Activated naive CD4-positive, alpha-beta T cell treated with anti-CD3 and anti-CD28 coated beads, Interleukin-2, amount 50 U/mL, for 72 hours (primary cell): ENCODE measurements around the gene SGCB. TPM values are rescaled to one million over a fixed set of nuclear protein-coding genes. Genes with fewer than 3 reads are reported as not detected.

Experiments used
- ATAC-seq, 2 donors: fragments of 150-1000 bp; cut with Tn5 transposase; 2 replicates each; pipeline ENCODE4 v1.10.0; 2021; ENCODE audit warnings: mild to moderate bottlenecking in 2 of 2, moderate library complexity in 2 of 2
- DNase-seq, 2 donors: peaks; one replicate each; pipeline ENCODE4 v3.0.0; 2021 to 2022; ENCODE audit warnings: low spot score in 2 of 2
- H3K27ac Mint-ChIP-seq, 2 donors: one replicate each; pipeline ENCODE4 v1.8.0; 2022; ENCODE audit warnings: mild to moderate bottlenecking in 2 of 2, mixed read lengths in 2 of 2
- H3K36me3 Mint-ChIP-seq, 2 donors: one replicate each; pipeline ENCODE4 v1.8.0; 2022; ENCODE audit warnings: mixed read lengths in 2 of 2
- H3K9me3 Mint-ChIP-seq, 2 donors: one replicate each; pipeline ENCODE4 v1.8.0; 2022; ENCODE audit warnings: mixed read lengths in 2 of 2
- total RNA-seq, 2 donors: library from RNA; stranded (reverse); gene quantifications; one replicate each; pipeline ENCODE4 v1.2.3, GENCODE V29; 2022

Gene SGCB
- total RNA-seq, 2 donors from 2014 or later = 10.5 to 12.1 TPM

- no peak overlapping the region for H3K27ac Mint-ChIP-seq
- no peaks in the 10 kb centered on the region for H3K9me3 Mint-ChIP-seq
- DNase-seq = no peak
- no peak for ATAC-seq
- H3K36me3 Mint-ChIP-seq = no peaks in the 10 kb centered on the region
Measured at GRCh38 chr4:51998837-51999236, 39.3 kb downstream of the SGCB start.

- DNase-seq = no peak
- H3K27ac Mint-ChIP-seq = no peak overlapping the region
- ATAC-seq = no peak
- no peaks in the 10 kb centered on the region for H3K36me3 Mint-ChIP-seq
- no peaks in the 10 kb centered on the region for H3K9me3 Mint-ChIP-seq
Measured at GRCh38 chr4:51997647-51998046, 40.5 kb downstream of the SGCB start.

DNA sequence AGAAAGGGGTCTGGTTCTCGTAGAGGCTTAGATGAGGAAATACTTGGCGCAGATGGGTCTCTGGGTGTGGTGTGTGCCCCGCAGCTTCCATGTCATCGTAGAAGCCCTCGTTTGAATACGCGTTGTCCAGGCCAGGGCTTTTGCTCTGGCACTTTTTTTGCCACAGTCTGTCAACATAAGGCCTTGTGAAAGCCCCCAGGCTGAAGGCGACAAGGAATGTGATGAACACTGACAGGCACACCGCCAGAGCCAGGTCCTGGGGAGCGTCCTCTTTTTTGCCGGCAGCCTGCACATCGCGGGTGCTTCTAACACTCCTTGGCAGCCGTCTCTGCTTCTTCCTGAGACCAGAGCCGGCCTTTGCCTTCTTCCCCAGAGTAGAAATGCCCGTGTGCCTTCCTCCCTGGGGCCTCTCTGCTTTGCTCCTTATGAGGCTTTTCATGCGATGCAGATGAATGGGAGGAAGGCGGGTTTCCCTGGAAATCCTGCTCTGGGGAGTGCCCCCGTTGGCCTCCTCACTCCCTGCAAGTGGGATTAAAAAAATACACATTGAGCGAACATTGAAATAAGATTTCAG, 42.4 kb downstream of the SGCB start:
- peaks cover 4% of the 10 kb centered on the region in 2 donors for H3K9me3 Mint-ChIP-seq
- H3K36me3 Mint-ChIP-seq = peaks cover 0 to 4% of the 10 kb centered on the region in 2 donors
- no peak for ATAC-seq
- DNase-seq = no peak
- no peak overlapping the region for H3K27ac Mint-ChIP-seq

Other genes starting within 250 kb of the SGCB start
- 10 to 100 TPM; 46.9 to 48.7 TPM for gene DCUN1D4, start 195.1 kb downstream of the SGCB start, total RNA-seq
- under 1 TPM; 0.07 to 0.19 TPM for gene LRRC66, start 17.9 kb downstream of the SGCB start, total RNA-seq
- gene SPATA18, start 13.0 kb upstream of the SGCB start, total RNA-seq = under 1 TPM; 0.21 to 0.30 TPM